Endothelial cell of umbilical vein (primary cell): Measurements from ENCODE around the gene COL17A1.

Source experiments
- EZH2 ChIP-seq: IDR thresholded peaks from 2 replicates; pipeline ENCODE4 v1.6.1; 2012; ENCODE audit warnings: borderline replicate concordance, low read depth, mild to moderate bottlenecking, moderate library complexity, low read length, inconsistent platforms; ENCODE audit not compliant: severe bottlenecking
- JUN ChIP-seq: IDR thresholded peaks from 2 replicates; pipeline ENCODE4 v1.6.1; 2011; ENCODE audit warnings: borderline replicate concordance, low read depth; ENCODE audit not compliant: insufficient read length, insufficient read depth
- MYC ChIP-seq: IDR thresholded peaks from one replicate; pipeline ENCODE4 v1.6.1; 2011; ENCODE audit warnings: mild to moderate bottlenecking, low read depth, low read length
- POLR2A ChIP-seq: IDR thresholded peaks from 2 replicates; pipeline ENCODE4 v1.6.1; 2012; ENCODE audit warnings: low read depth, mild to moderate bottlenecking, control low read depth, low read length
- POLR2AphosphoS5 ChIP-seq: IDR thresholded peaks from 2 replicates; pipeline ENCODE4 v1.6.1; 2012; ENCODE audit warnings: low read depth, mild to moderate bottlenecking, control low read depth, low read length, moderate library complexity; ENCODE audit not compliant: insufficient read depth
- TF ChIP-seq, protein P1 (sequence below), 2 donors: IDR thresholded peaks; 1 replicate in 1 of 2; 2 replicates in 1 of 2; pipeline ENCODE4 v1.5.1; 2011; ENCODE audit warnings: low read length in 2 of 2, mild to moderate bottlenecking in 2 of 2, moderate library complexity in 2 of 2, control low read depth in 1 of 2, inconsistent platforms in 1 of 2, low read depth in 1 of 2; ENCODE audit not compliant: insufficient read depth in 1 of 2; ENCODE audit errors: extremely low read depth in 1 of 2
- TF ChIP-seq, protein P2 (sequence below): IDR thresholded peaks from 2 replicates; pipeline ENCODE4 v1.6.1; 2011; ENCODE audit not compliant: insufficient read depth, insufficient read length

DNA sequence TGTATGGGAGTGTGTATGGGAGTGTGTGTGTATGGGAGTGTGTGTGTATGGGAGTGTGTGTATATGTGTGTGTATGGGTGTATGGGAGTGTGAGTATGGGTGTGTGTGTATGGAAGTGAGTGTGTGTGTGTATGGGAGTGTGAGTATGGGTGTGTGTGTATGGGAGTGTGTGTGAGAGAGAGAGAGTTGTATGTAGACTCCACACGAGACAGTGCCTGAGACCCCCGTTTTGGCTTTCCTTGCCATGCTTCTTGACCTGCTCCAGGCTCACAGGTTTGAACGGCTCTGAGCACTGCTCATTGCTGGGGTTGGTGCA lies 49.7 kb downstream of the COL17A1 start:
- TF ChIP-seq, protein P1, sequence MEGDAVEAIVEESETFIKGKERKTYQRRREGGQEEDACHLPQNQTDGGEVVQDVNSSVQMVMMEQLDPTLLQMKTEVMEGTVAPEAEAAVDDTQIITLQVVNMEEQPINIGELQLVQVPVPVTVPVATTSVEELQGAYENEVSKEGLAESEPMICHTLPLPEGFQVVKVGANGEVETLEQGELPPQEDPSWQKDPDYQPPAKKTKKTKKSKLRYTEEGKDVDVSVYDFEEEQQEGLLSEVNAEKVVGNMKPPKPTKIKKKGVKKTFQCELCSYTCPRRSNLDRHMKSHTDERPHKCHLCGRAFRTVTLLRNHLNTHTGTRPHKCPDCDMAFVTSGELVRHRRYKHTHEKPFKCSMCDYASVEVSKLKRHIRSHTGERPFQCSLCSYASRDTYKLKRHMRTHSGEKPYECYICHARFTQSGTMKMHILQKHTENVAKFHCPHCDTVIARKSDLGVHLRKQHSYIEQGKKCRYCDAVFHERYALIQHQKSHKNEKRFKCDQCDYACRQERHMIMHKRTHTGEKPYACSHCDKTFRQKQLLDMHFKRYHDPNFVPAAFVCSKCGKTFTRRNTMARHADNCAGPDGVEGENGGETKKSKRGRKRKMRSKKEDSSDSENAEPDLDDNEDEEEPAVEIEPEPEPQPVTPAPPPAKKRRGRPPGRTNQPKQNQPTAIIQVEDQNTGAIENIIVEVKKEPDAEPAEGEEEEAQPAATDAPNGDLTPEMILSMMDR (IDR thresholded peaks at IDR 0.05; ENCODE audit: extremely low read depth in 1 of 2, insufficient read depth in 1 of 2, low read depth in 1 of 2, low read length in 2 of 2): no peak
- TF ChIP-seq MYC (no peak), POLR2AphosphoS5 (no peak), POLR2A (no peak), EZH2 (no peak), JUN (no peak)
- TF ChIP-seq, protein P2, sequence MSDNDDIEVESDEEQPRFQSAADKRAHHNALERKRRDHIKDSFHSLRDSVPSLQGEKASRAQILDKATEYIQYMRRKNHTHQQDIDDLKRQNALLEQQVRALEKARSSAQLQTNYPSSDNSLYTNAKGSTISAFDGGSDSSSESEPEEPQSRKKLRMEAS: no peak
